Fibroblast of lung (primary cell): Measurements from ENCODE around the gene RUSC1. TPM values are rescaled to one million over a fixed set of nuclear protein-coding genes. Genes with fewer than 3 reads are reported as not detected.

Source experiments
- DNase-seq, 2 donors: peaks; one replicate each; pipeline versions ENCODE4 v3.0.0 to v3.0.0-alpha.2; 2010; ENCODE audit warnings: low read depth in 2 of 2
- H2AFZ ChIP-seq: 2 replicates; pipeline ENCODE4 v1.5.1; 2012; ENCODE audit warnings: low read length, control low read depth, inconsistent platforms
- H3K27ac ChIP-seq: 2 replicates; pipeline ENCODE4 v1.5.1; 2011; ENCODE audit warnings: low read length, control low read depth; ENCODE audit not compliant: insufficient read depth
- H3K27me3 ChIP-seq: 2 replicates; pipeline ENCODE4 v1.5.1; 2011; ENCODE audit warnings: mild to moderate bottlenecking, low read length; ENCODE audit not compliant: control insufficient read depth, insufficient read depth
- H3K36me3 ChIP-seq: 2 replicates; pipeline ENCODE4 v1.5.1; 2011; ENCODE audit warnings: low read length; ENCODE audit not compliant: control insufficient read depth, insufficient read depth
- H3K4me1 ChIP-seq: 2 replicates; pipeline ENCODE4 v1.5.1; 2011; ENCODE audit warnings: low read length; ENCODE audit not compliant: control insufficient read depth, insufficient read depth; ENCODE audit errors: extremely low read depth
- H3K4me2 ChIP-seq: 2 replicates; pipeline ENCODE4 v1.5.1; 2011; ENCODE audit warnings: low read length, control low read depth; ENCODE audit not compliant: insufficient read depth; ENCODE audit errors: extremely low read depth
- H3K4me3 ChIP-seq, 4 experiments: fragments of 200-600 bp in 1 of 4; sonication (generic) in 1 of 4; replicated peaks in 1 of 4; 2 replicates each; pipeline ENCODE4 v1.5.1; 2011 to 2016; ENCODE audit warnings: low read length in 4 of 4, low read depth in 3 of 4, mild to moderate bottlenecking in 3 of 4, control low read depth in 2 of 4, inconsistent platforms in 1 of 4, mixed read lengths in 1 of 4; ENCODE audit not compliant: insufficient read depth in 1 of 4; ENCODE audit errors: control extremely low read depth in 1 of 4
- H3K79me2 ChIP-seq: 2 replicates; pipeline ENCODE4 v1.5.1; 2012; ENCODE audit warnings: mild to moderate bottlenecking, low read length, inconsistent platforms; ENCODE audit not compliant: control insufficient read depth, insufficient read depth
- H3K9ac ChIP-seq: 2 replicates; pipeline ENCODE4 v1.5.1; 2011; ENCODE audit warnings: mild to moderate bottlenecking, low read length, control low read depth; ENCODE audit not compliant: insufficient read depth
- H3K9me3 ChIP-seq: 2 replicates; pipeline ENCODE4 v1.5.1; 2012; ENCODE audit warnings: low read depth, low read length; ENCODE audit not compliant: control insufficient read depth, insufficient read depth
- H4K20me1 ChIP-seq: 2 replicates; pipeline ENCODE4 v1.5.1; 2011; ENCODE audit warnings: low read length; ENCODE audit not compliant: control insufficient read depth, insufficient read depth; ENCODE audit errors: extremely low read depth
- CTCF ChIP-seq, 2 donors: IDR thresholded peaks in 1 of 2; conservative IDR thresholded peaks in 1 of 2; 1 replicate in 1 of 2; 2 replicates in 1 of 2; pipeline ENCODE4 v1.5.1; 2011 to 2012; ENCODE audit warnings: low read length in 2 of 2, control low read depth in 1 of 2, inconsistent platforms in 1 of 2, low read depth in 1 of 2, mild to moderate bottlenecking in 1 of 2
- EZH2 ChIP-seq: IDR thresholded peaks from 2 replicates; pipeline ENCODE4 v1.5.1; 2012; ENCODE audit warnings: low read length, control low read depth, mild to moderate bottlenecking; ENCODE audit errors: missing control alignments
- polyA plus RNA-seq, 2 donors: library from polyadenylated mRNA; depleted of rRNA in 1 of 2; stranded (reverse) in 1 of 2; unstranded in 1 of 2; fragments of >200 nt; gene quantifications; 2 replicates each; pipeline ENCODE4 v1.2.1, GENCODE V29; 2011 to 2012; ENCODE audit warnings: missing spikeins in 1 of 2
- total RNA-seq: library from RNA; depleted of rRNA; stranded (reverse); fragments of >200 nt; gene quantifications from 2 replicates; pipeline ENCODE4 v1.2.1, GENCODE V29; 2014

Gene RUSC1
- total and polyA plus RNA-seq, 2 donors (not counting 1 experiment from before 2014, with no cell fraction given): 12.6 to 16.4 TPM

- Histone ChIP-seq H3K9me3 (no peaks in the 10 kb centered on the region), H2AFZ (no peak overlapping the region), H3K4me3 (no peak overlapping the region), H3K79me2 (peaks cover 14% of the 10 kb centered on the region), H3K27me3 (no peaks in the 10 kb centered on the region), H3K36me3 (peaks cover 26% of the 10 kb centered on the region), H3K4me1 (peaks cover 16% of the 10 kb centered on the region), H3K4me2 (no peak overlapping the region), H3K9ac (no peak overlapping the region), H3K27ac (no peak overlapping the region), H4K20me1 (peaks cover 2% of the 10 kb centered on the region)
- TF ChIP-seq CTCF (conservative IDR thresholded peaks at IDR 0.05 in 1 of 2, IDR thresholded peaks at IDR 0.05 in 1 of 2; ENCODE audit: low read depth in 1 of 2, low read length in 2 of 2): no peak
- TF ChIP-seq EZH2: no peak
- DNase-seq: no peak
Observed at GRCh38 chr1:155316922-155317321, 3.8 kb upstream of the RUSC1 start.

GRCh38 chr1:155318082-155318481 is 2.6 kb upstream of the RUSC1 start:
- Histone ChIP-seq H3K9ac (no peak overlapping the region), H4K20me1 (peaks cover 5% of the 10 kb centered on the region), H3K27me3 (no peaks in the 10 kb centered on the region), H3K27ac (no peak overlapping the region), H3K4me1 (peaks cover 23% of the 10 kb centered on the region), H3K9me3 (no peaks in the 10 kb centered on the region), H2AFZ (no peak overlapping the region), H3K79me2 (peaks cover 12% of the 10 kb centered on the region), H3K4me2 (no peak overlapping the region), H3K4me3 (no peak overlapping the region), H3K36me3 (peaks cover 21% of the 10 kb centered on the region)
- TF ChIP-seq CTCF (conservative IDR thresholded peaks at IDR 0.05 in 1 of 2, IDR thresholded peaks at IDR 0.05 in 1 of 2; ENCODE audit: low read depth in 1 of 2, low read length in 2 of 2) (no peak), EZH2 (no peak)
- no peak for DNase-seq

GRCh38 chr1:155319536-155319935 is 1.2 kb upstream of the RUSC1 start:
- Histone ChIP-seq H3K9ac (no peak overlapping the region), H3K9me3 (no peaks in the 10 kb centered on the region), H3K4me2 (peak overlapping the region; percentile 8), H3K27me3 (no peaks in the 10 kb centered on the region), H2AFZ (no peak overlapping the region), H3K79me2 (peaks cover 9% of the 10 kb centered on the region), H3K4me1 (peaks cover 23% of the 10 kb centered on the region), H3K27ac (no peak overlapping the region), H4K20me1 (peaks cover 5% of the 10 kb centered on the region), H3K4me3 (peak overlapping the region in 1 of 4 experiments; percentile 93), H3K36me3 (peaks cover 17% of the 10 kb centered on the region)
- DNase-seq: no peak
- TF ChIP-seq CTCF (conservative IDR thresholded peaks at IDR 0.05 in 1 of 2, IDR thresholded peaks at IDR 0.05 in 1 of 2; ENCODE audit: low read depth in 1 of 2, low read length in 2 of 2): no peak
- no peak for TF ChIP-seq EZH2
